Measurements from ENCODE around the gene METTL23. TPM values are rescaled to one million over a fixed set of nuclear protein-coding genes. Genes with fewer than 3 reads are reported as not detected.
"Not testable (repeated sequence)": the region's sequence is repeated elsewhere in the genome, so short reads cannot be mapped to it uniquely, and the experiment has no call there.

Gene METTL23
- total and polyA plus RNA-seq, 7 experiments from 2014 or later = 39.6 to 152 (median 73.8) TPM

DNA sequence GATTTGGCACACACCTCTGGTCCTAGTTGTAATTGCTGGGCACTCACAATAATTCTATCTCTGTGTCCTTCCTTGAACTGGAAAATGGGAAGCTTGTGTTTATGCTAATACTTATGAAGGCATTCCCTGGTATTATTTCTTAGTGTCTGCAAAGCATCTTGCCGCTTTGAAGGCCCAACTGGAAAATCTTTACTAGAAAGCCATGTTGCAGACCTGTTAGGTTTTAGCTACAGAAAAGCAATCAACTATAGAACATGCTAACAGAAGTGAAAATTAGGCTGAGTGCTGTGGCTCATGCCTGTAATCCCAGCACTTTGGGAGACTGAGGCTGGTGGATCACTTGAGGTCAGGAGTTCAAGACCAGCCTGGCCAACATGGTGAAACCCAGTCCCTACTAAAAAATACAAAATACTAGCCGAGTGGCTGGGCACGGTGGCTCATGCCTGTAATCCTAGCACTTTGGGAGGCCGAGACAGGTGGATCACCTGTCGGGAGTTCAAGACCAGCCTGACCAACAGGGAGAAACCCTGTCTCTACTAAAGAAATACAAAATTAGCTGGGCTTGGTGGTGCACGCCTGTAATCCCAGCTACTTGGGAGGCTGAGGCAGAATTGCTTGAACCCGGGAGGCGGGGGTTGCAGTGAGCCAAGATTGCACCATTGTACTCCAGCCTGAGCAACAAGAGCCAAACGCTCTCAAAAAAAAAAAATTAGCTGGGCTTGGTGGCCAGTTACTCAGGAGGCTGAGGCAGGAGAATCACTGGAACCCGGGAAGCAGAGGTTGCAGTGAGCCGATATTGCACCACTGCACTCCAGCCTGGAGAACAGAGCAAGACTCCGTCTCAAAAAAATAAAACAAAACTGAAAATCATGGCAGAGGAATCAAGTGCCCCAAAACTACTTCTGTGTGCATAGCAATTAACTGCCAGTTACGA, 5.4 kb downstream of the METTL23 start:
- not testable (repeated sequence) for H3K27me3 Mint-ChIP-seq; H3K27ac ChIP-seq (ENCODE audit: low read depth, low read length); H3K4me3 ChIP-seq (ENCODE audit: low read length); H3K9me3 Mint-ChIP-seq; H3K9me3 ChIP-seq (ENCODE audit: control insufficient read depth in 2 of 3, low read length in 3 of 3); H3K27me3 ChIP-seq (ENCODE audit: control insufficient read depth in 2 of 2, insufficient read depth in 2 of 2, low read length in 2 of 2); ATAC-seq; DNase-seq
- Mint-ChIP-seq H3K36me3 (peaks cover 12 to 44% (median 33%) of the 10 kb centered on the region in 5 donors), H3K27ac (peak overlapping the region in 8 of 9 donors; percentile 28 to 95 (median 74)), H3K4me1 (peaks cover 26 to 82% (median 59%) of the 10 kb centered on the region in 7 donors), H3K4me3 (peak overlapping the region in 6 of 10 donors; percentile 10 to 98 (median 26))
- intact Hi-C loops (cut with micrococcal nuclease) = loop anchor here (10.0 kb wide), 2 partner anchors 713 to 947 kb away; partner anchors contain the start of gene UNK (in 1 of the 2)
- peaks cover 58 to 61% of the 10 kb centered on the region in 2 donors for H3K4me1 ChIP-seq (ENCODE audit: control insufficient read depth in 2 of 2, insufficient read depth in 2 of 2, low read length in 2 of 2)
- POLR2A ChIA-PET = interaction anchor here (1.1 to 8.2 kb wide), 4 partner anchors 6 to 217 kb away, joined by 3 to 187 read pairs (median 34); partner anchors contain the start of genes JMJD6 and METTL23
- CTCF ChIA-PET = interaction anchor here (0.9 to 2.4 kb wide), 2 partner anchors 19 to 52 kb away, joined by 3 to 10 read pairs; no protein-coding TSS in a partner anchor
- peaks cover 21 to 45% (median 42%) of the 10 kb centered on the region in 3 experiments for H3K36me3 ChIP-seq (ENCODE audit: control insufficient read depth in 2 of 3, insufficient read depth in 3 of 3, low read length in 3 of 3)

DNA sequence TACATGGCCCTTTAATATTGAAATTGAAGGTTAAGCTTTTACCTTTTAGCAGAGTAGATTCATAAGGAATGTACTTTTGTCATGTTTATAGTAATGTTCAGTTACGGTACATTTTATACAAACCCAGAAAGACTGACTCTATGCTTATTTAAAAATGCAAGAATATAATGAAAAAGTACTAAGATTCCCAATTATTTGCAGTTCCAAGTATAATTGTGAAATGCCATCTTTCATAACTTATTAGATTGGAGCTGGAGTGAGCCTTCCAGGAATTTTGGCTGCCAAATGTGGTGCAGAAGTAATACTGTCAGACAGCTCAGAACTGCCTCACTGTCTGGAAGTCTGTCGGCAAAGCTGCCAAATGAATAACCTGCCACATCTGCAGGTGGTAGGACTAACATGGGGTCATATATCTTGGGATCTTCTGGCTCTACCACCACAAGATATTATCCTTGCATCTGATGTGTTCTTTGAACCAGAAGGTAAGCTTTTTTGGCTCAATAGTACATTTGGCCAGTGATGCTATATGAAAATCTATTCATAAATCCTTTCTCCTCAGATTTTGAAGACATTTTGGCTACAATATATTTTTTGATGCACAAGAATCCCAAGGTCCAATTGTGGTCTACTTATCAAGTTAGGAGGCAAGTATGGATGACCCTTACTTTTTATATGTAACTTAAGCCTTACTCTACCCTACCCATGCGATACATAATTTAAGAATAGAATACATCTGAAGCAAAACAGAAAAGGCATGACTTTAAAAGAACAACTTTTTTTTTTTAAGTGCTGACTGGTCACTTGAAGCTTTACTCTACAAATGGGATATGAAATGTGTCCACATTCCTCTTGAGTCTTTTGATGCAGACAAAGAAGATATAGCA, 6.3 kb downstream of the METTL23 start:
- Mint-ChIP-seq H3K4me3 (peak overlapping the region; percentile 9 to 98 (median 96)), H3K27me3 (no peaks in the 10 kb centered on the region), H3K27ac (peak overlapping the region in 8 of 9 donors; percentile 28 to 99 (median 92)), H3K9me3 (peaks cover 0 to 9% (median 0%) of the 10 kb centered on the region in 11 donors), H3K36me3 (peaks cover 12 to 40% (median 33%) of the 10 kb centered on the region in 5 donors), H3K4me1 (peaks cover 20 to 76% (median 52%) of the 10 kb centered on the region in 7 donors)
- no peaks in the 10 kb centered on the region for H3K9me3 ChIP-seq (ENCODE audit: control insufficient read depth in 2 of 3, low read length in 3 of 3)
- no peak for DNase-seq
- peaks cover 21 to 46% (median 42%) of the 10 kb centered on the region in 3 experiments for H3K36me3 ChIP-seq (ENCODE audit: control insufficient read depth in 2 of 3, insufficient read depth in 3 of 3, low read length in 3 of 3)
- H3K27me3 ChIP-seq (ENCODE audit: control insufficient read depth in 2 of 2, insufficient read depth in 2 of 2, low read length in 2 of 2) = no peaks in the 10 kb centered on the region
- CTCF ChIA-PET = interaction anchor here (0.9 to 2.4 kb wide), 2 partner anchors 20 to 51 kb away, joined by 3 to 10 read pairs; no protein-coding TSS in a partner anchor
- POLR2A ChIA-PET = interaction anchor here (0.7 to 8.2 kb wide), 7 partner anchors 7 to 1382 kb away, joined by 3 to 187 read pairs (median 3); partner anchors contain the start of genes JMJD6 and METTL23
- H3K4me1 ChIP-seq (ENCODE audit: control insufficient read depth in 2 of 2, insufficient read depth in 2 of 2, low read length in 2 of 2) = peaks cover 50 to 56% of the 10 kb centered on the region in 2 donors
- H3K4me3 ChIP-seq (ENCODE audit: low read length) = no peak overlapping the region
- intact Hi-C loops (cut with micrococcal nuclease) = loop anchor here (10.0 kb wide), 2 partner anchors 712 to 948 kb away; partner anchors contain the start of gene UNK (in 1 of the 2)
- peak overlapping the region; percentile 96 for H3K27ac ChIP-seq (ENCODE audit: low read depth, low read length)
- no peak for ATAC-seq

- intact Hi-C loops (cut with micrococcal nuclease) = loop anchor here (10.0 kb wide), 2 partner anchors 711 to 949 kb away; partner anchors contain the start of gene UNK (in 1 of the 2)
- DNase-seq (no peak), ATAC-seq (no peak)
- Mint-ChIP-seq H3K9me3 (peaks cover 0 to 9% (median 0%) of the 10 kb centered on the region in 11 donors), H3K4me1 (peaks cover 25 to 76% (median 57%) of the 10 kb centered on the region in 7 donors), H3K27me3 (no peaks in the 10 kb centered on the region), H3K27ac (peak overlapping the region; percentile 83 to 99 (median 93)), H3K36me3 (peaks cover 12 to 40% (median 33%) of the 10 kb centered on the region in 5 donors), H3K4me3 (peak overlapping the region; percentile 9 to 98 (median 96))
- H3K4me3 ChIP-seq (ENCODE audit: low read length) = peak overlapping the region; percentile 97
- no peaks in the 10 kb centered on the region for H3K9me3 ChIP-seq (ENCODE audit: control insufficient read depth in 2 of 3, low read length in 3 of 3)
- CTCF ChIA-PET = interaction anchor here (0.9 to 2.4 kb wide), 2 partner anchors 20 to 482 kb away, joined by 3 to 10 read pairs; no protein-coding TSS in a partner anchor
- POLR2A ChIA-PET = interaction anchor here (0.6 to 8.2 kb wide), 9 partner anchors 8 to 1931 kb away, joined by 3 to 187 read pairs (median 4); partner anchors contain the start of genes JMJD6 and METTL23
- H3K4me1 ChIP-seq (ENCODE audit: control insufficient read depth in 2 of 2, insufficient read depth in 2 of 2, low read length in 2 of 2) = peaks cover 53 to 56% of the 10 kb centered on the region in 2 donors
- H3K27ac ChIP-seq (ENCODE audit: low read depth, low read length) = peak overlapping the region; percentile 96
- no peaks in the 10 kb centered on the region for H3K27me3 ChIP-seq (ENCODE audit: control insufficient read depth in 2 of 2, insufficient read depth in 2 of 2, low read length in 2 of 2)
- H3K36me3 ChIP-seq (ENCODE audit: control insufficient read depth in 2 of 3, insufficient read depth in 3 of 3, low read length in 3 of 3) = peaks cover 21 to 46% (median 42%) of the 10 kb centered on the region in 3 experiments
These were observed 6.9 kb downstream of the METTL23 start for GRCh38 chr17:76733618-76733957.

DNA sequence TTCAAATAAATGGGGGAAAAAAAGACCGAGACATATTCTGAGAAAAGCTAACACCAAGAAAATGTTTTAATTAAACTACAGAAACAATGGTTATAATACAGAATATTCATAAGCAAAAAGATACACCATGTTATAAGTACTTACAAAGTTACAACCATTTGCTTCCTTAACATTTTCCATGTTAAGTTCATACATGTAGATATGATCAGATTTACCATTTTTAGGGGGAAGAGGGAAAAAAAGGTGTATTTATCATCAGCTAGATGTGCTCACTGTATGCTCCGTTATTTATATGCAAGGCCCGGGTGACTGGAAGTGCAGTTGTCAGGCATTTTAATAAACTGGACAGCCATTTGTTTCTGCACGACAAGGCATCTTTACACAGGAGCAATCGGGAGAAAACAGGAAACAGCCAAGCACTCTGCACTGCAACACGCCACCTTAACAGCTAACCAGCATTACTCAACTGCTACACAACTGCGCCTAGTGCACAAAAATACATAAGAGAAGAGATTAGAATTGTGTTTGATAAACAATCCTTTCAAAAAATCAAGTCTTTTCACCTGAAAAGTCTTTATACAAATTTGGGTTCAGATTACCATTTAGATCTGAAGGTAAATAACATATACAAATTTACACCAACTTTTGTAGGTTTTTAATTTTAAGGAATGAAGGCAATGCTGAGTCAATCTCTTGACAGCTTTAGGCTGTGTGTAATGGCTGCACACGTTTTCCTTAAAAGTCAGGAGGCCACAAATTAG, 7.6 kb downstream of the METTL23 start:
- CTCF ChIA-PET = interaction anchor here (0.6 to 2.4 kb wide), 4 partner anchors 15 to 481 kb away, joined by 3 to 10 read pairs (median 3); no protein-coding TSS in a partner anchor
- H3K4me3 ChIP-seq (ENCODE audit: low read length) = peak overlapping the region; percentile 97

DNA sequence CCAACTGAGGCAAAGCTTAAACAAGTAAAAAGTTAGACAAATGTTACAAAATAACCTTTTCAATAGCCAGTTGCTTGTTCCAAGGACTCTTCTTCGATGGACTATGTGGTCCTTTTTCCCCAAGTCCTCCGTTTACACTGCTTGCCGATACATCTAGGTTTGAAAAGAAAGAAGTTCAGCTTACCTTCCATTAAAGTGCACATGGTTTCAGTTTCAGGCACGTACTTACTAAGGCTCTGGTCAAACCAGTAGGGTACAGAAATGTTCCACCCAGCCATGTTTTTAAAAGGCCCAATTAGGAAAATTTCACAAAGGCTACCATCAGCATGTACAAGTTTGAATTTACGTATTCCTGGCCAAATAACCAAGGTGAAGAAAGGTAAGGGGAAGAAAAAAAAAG, 8.4 kb downstream of the METTL23 start:
- Mint-ChIP-seq H3K27ac (peak overlapping the region; percentile 83 to 99 (median 93)), H3K36me3 (peaks cover 12 to 39% (median 32%) of the 10 kb centered on the region in 5 donors), H3K4me1 (peaks cover 32 to 72% (median 61%) of the 10 kb centered on the region in 7 donors), H3K9me3 (peaks cover 0 to 9% (median 0%) of the 10 kb centered on the region in 11 donors), H3K4me3 (peak overlapping the region; percentile 90 to 98 (median 96)), H3K27me3 (no peaks in the 10 kb centered on the region)
- no peaks in the 10 kb centered on the region for H3K9me3 ChIP-seq (ENCODE audit: control insufficient read depth in 2 of 3, low read length in 3 of 3)
- H3K27me3 ChIP-seq (ENCODE audit: control insufficient read depth in 2 of 2, insufficient read depth in 2 of 2, low read length in 2 of 2) = no peaks in the 10 kb centered on the region
- CTCF ChIA-PET = interaction anchor here (0.6 to 0.9 kb wide), 3 partner anchors 8 to 79 kb away, joined by 3 to 6 read pairs (median 3); partner anchors contain the start of genes JMJD6 and METTL23
- peak overlapping the region; percentile 97 for H3K4me3 ChIP-seq (ENCODE audit: low read length)
- H3K27ac ChIP-seq (ENCODE audit: low read depth, low read length) = peak overlapping the region; percentile 96
- DNase-seq = no peak
- POLR2A ChIA-PET = interaction anchor here (0.6 to 8.2 kb wide), 21 partner anchors 8 to 1964 kb away, joined by 3 to 187 read pairs (median 3); partner anchors contain the start of genes ATP5PD, JMJD6, KCTD2 and METTL23
- intact Hi-C loops (cut with micrococcal nuclease) = loop anchor here (5.0 to 10.0 kb wide), 8 partner anchors 218 to 1397 kb away; partner anchors contain the start of genes TMC8 (in 2 of the 2), ACOX1 (in 1 of the 2), PRPSAP1 (in 1 of the 2) and TEN1 (in 1 of the 2)
- no peak for ATAC-seq
- H3K36me3 ChIP-seq (ENCODE audit: control insufficient read depth in 2 of 3, insufficient read depth in 3 of 3, low read length in 3 of 3) = peaks cover 21 to 46% (median 37%) of the 10 kb centered on the region in 3 experiments
- H3K4me1 ChIP-seq (ENCODE audit: control insufficient read depth in 2 of 2, insufficient read depth in 2 of 2, low read length in 2 of 2) = peaks cover 52 to 58% of the 10 kb centered on the region in 2 donors

More for the DNA sequence above, 7.6 kb downstream of the METTL23 start:
- H3K4me1 Mint-ChIP-seq = peaks cover 29 to 76% (median 62%) of the 10 kb centered on the region in 7 donors
- POLR2A ChIA-PET = interaction anchor here (0.6 to 8.2 kb wide), 18 partner anchors 9 to 1930 kb away, joined by 3 to 187 read pairs (median 4); partner anchors contain the start of genes JMJD6, METTL23 and TNRC6C
- H3K9me3 Mint-ChIP-seq = peaks cover 0 to 9% (median 0%) of the 10 kb centered on the region in 11 donors
- no peaks in the 10 kb centered on the region for H3K27me3 Mint-ChIP-seq
- peaks cover 12 to 40% (median 33%) of the 10 kb centered on the region in 5 donors for H3K36me3 Mint-ChIP-seq
- H3K27ac ChIP-seq (ENCODE audit: low read depth, low read length) = peak overlapping the region; percentile 96
- DNase-seq (no peak), ATAC-seq (no peak)
- H3K9me3 ChIP-seq (ENCODE audit: control insufficient read depth in 2 of 3, low read length in 3 of 3) = no peaks in the 10 kb centered on the region
- intact Hi-C loops (cut with micrococcal nuclease) = loop anchor here (10.0 kb wide), 2 partner anchors 711 to 949 kb away; partner anchors contain the start of gene UNK (in 1 of the 2)
- H3K36me3 ChIP-seq (ENCODE audit: control insufficient read depth in 2 of 3, insufficient read depth in 3 of 3, low read length in 3 of 3) = peaks cover 21 to 46% (median 42%) of the 10 kb centered on the region in 3 experiments
- H3K27me3 ChIP-seq (ENCODE audit: control insufficient read depth in 2 of 2, insufficient read depth in 2 of 2, low read length in 2 of 2) = no peaks in the 10 kb centered on the region
- peaks cover 58 to 59% of the 10 kb centered on the region in 2 donors for H3K4me1 ChIP-seq (ENCODE audit: control insufficient read depth in 2 of 2, insufficient read depth in 2 of 2, low read length in 2 of 2)
- peak overlapping the region; percentile 90 to 98 (median 96) for H3K4me3 Mint-ChIP-seq
- peak overlapping the region; percentile 83 to 99 (median 93) for H3K27ac Mint-ChIP-seq

All from naive thymus-derived CD4-positive, alpha-beta T cell (primary cell).